ENCODE measurements around the gene KRTAP10-2.
A peak's percentile ranks its signal among the peaks of the same experiment; 100 is the strongest.

Gene KRTAP10-2

GRCh38 chr21:44533891-44534627, 17.2 kb downstream of the KRTAP10-2 start:
- H3K27ac ChIP-seq (ENCODE audit: extremely low read depth, low read depth, low read length) = no peak overlapping the region
- no peaks in the 10 kb centered on the region for H3K4me1 ChIP-seq (ENCODE audit: control insufficient read depth, insufficient read depth, low read length)
- TF ChIP-seq KLF8 (tag by site-specific recombination; IDR thresholded peaks at IDR 0.05) (peak; percentile 49; the same call in 1 of the 2 replicates), ZSCAN30 (tag by site-specific recombination; IDR thresholded peaks at IDR 0.05) (no peak), KLF1 (tag by site-specific recombination; IDR thresholded peaks at IDR 0.05) (peak; percentile 87)
- ChIA-PET CTCF (interaction anchor here (1.3 kb wide), 1 partner anchor 24 kb away, joined by 6 read pairs; no protein-coding TSS in a partner anchor), POLR2A (no interaction called here)
- no peaks in the 10 kb centered on the region for H3K9me3 ChIP-seq (ENCODE audit: control insufficient read depth, insufficient read depth, low read depth, low read length)
- H3K4me3 ChIP-seq (ENCODE audit: low read depth, low read length) = no peak overlapping the region
- no peaks in the 10 kb centered on the region for H3K36me3 ChIP-seq (ENCODE audit: control insufficient read depth in 2 of 2, insufficient read depth in 1 of 2, low read length in 2 of 2)

GRCh38 chr21:44533121-44533890, 18.0 kb downstream of the KRTAP10-2 start:
- Histone ChIP-seq H3K4me3 (ENCODE audit: low read depth, low read length) (no peak overlapping the region), H3K36me3 (ENCODE audit: control insufficient read depth in 2 of 2, insufficient read depth in 1 of 2, low read length in 2 of 2) (no peaks in the 10 kb centered on the region), H3K9me3 (ENCODE audit: control insufficient read depth, insufficient read depth, low read depth, low read length) (no peaks in the 10 kb centered on the region), H3K27ac (ENCODE audit: extremely low read depth, low read depth, low read length) (no peak overlapping the region), H3K4me1 (ENCODE audit: control insufficient read depth, insufficient read depth, low read length) (no peaks in the 10 kb centered on the region)
- CTCF ChIA-PET = interaction anchor here (0.5 to 1.3 kb wide), 2 partner anchors 23 to 260 kb away, joined by 3 to 6 read pairs; no protein-coding TSS in a partner anchor
- TF ChIP-seq GFI1B (tag by site-specific recombination; IDR thresholded peaks at IDR 0.05) (no peak), ZNF133 (tag by site-specific recombination; IDR thresholded peaks at IDR 0.05) (no peak), INSM2 (tag by site-specific recombination; IDR thresholded peaks at IDR 0.05) (no peak)
- POLR2A ChIA-PET = no interaction called here

GRCh38 chr21:44532712-44533111, 18.6 kb downstream of the KRTAP10-2 start:
- POLR2A ChIA-PET = no interaction called here
- Histone ChIP-seq H3K36me3 (ENCODE audit: control insufficient read depth in 2 of 2, insufficient read depth in 1 of 2, low read length in 2 of 2) (no peaks in the 10 kb centered on the region), H3K4me3 (ENCODE audit: low read depth, low read length) (no peak overlapping the region), H3K4me1 (ENCODE audit: control insufficient read depth, insufficient read depth, low read length) (no peaks in the 10 kb centered on the region), H3K27ac (ENCODE audit: extremely low read depth, low read depth, low read length) (no peak overlapping the region), H3K9me3 (ENCODE audit: control insufficient read depth, insufficient read depth, low read depth, low read length) (no peaks in the 10 kb centered on the region)
- CTCF ChIA-PET = interaction anchor here (0.5 to 1.3 kb wide), 2 partner anchors 23 to 261 kb away, joined by 3 to 6 read pairs; no protein-coding TSS in a partner anchor
- TF ChIP-seq ZNF311 (tag by site-specific recombination; IDR thresholded peaks at IDR 0.05; ENCODE audit: borderline replicate concordance) (no peak), ZBTB10 (tag by site-specific recombination; IDR thresholded peaks at IDR 0.05) (no peak), ZNF514 (tag by site-specific recombination; IDR thresholded peaks at IDR 0.05) (no peak), OVOL3 (tag by site-specific recombination; IDR thresholded peaks at IDR 0.05) (no peak)

Data from HEK293 (cell line).